HCT116 (cell line): ENCODE results near the gene MAP7. TPM values are rescaled to one million over a fixed set of nuclear protein-coding genes. Genes with fewer than 3 reads are reported as not detected.
A peak's percentile ranks its signal among the peaks of the same experiment; 100 is the strongest.

Source experiments
- ATAC-seq: fragments of 200-7000 bp; cut with Tn5 transposase; 2 replicates; pipeline ENCODE4 v1.9.1; 2020; ENCODE audit warnings: mild to moderate bottlenecking, moderate library complexity
- BruUV-seq: library from RNA; stranded (reverse); fragments of 400-500 nt; replicated peaks from 2 replicates; lab custom pipeline; 2021; lab: Mats Ljungman, UMichigan
- CTCF ChIA-PET: fragments of 300-600 bp; sonication (Branson Sonifier 250); formaldehyde crosslinking; loops from one replicate; lab custom pipeline; 2021; ENCODE audit warnings: antibody characterized with exemption; lab: Charles Lee
- POLR2A ChIA-PET: fragments of 300-600, 350-600 bp; sonication (Branson Sonifier 250); formaldehyde crosslinking; loops from one replicate; lab custom pipeline; 2021; ENCODE audit warnings: antibody characterized with exemption; lab: Charles Lee
- RAD21 ChIA-PET, 2 experiments: fragments of 300-600 bp; sonication (Branson Sonifier 250); formaldehyde crosslinking; loops; one replicate each; lab custom pipeline; 2023; ENCODE audit warnings: low total read pairs in 2 of 2; ENCODE audit not compliant: uncharacterized antibody in 2 of 2, unreplicated experiment in 2 of 2, low non-redundant PET in 1 of 2; lab: Charles Lee
- DNase-seq: peaks from one replicate; pipeline ENCODE4 v3.0.0-alpha.2; 2010; ENCODE audit warnings: low read depth, low spot score
- H2AFZ ChIP-seq: fragments of 200-600 bp; shearing (Covaris generic), sonication (generic); 2 replicates; pipeline ENCODE4 v1.6.1; 2017; ENCODE audit warnings: low read depth, mixed run types, mixed read lengths, antibody characterized with exemption, low read length; ENCODE audit not compliant: poor library complexity, severe bottlenecking
- H3K27ac ChIP-seq: 2 replicates; pipeline ENCODE4 v1.5.1; 2012; ENCODE audit warnings: low read depth, low read length
- H3K27me3 ChIP-seq: fragments of 200-600 bp; sonication (generic); 2 replicates; pipeline ENCODE4 v1.6.1; 2016; ENCODE audit warnings: mixed run types, low read length, mixed read lengths; ENCODE audit not compliant: insufficient read depth
- H3K36me3 ChIP-seq, 2 experiments: fragments of 200-500 bp in 1 of 2; fragments of 200-600 bp in 1 of 2; sonication (Bioruptor generic) in 1 of 2; sonication (generic) in 1 of 2; 2 replicates each; pipeline versions ENCODE4 v1.5.1 to v1.6.1; 2014 to 2016; ENCODE audit warnings: low read length in 2 of 2, inconsistent platforms in 1 of 2, mixed read lengths in 1 of 2, mixed run types in 1 of 2; ENCODE audit not compliant: insufficient read depth in 2 of 2, control insufficient read depth in 1 of 2
- H3K4me1 ChIP-seq, 2 experiments: fragments of 200-600 bp in 1 of 2; sonication (generic) in 1 of 2; 2 replicates each; pipeline versions ENCODE4 v1.5.1 to v1.6.1; 2012 to 2017; ENCODE audit warnings: low read length in 2 of 2, inconsistent platforms in 1 of 2, mild to moderate bottlenecking in 1 of 2, mixed read lengths in 1 of 2, mixed run types in 1 of 2, moderate library complexity in 1 of 2; ENCODE audit not compliant: insufficient read depth in 2 of 2, control insufficient read depth in 1 of 2
- H3K4me2 ChIP-seq: fragments of 200-600 bp; sonication (generic); 2 replicates; pipeline ENCODE4 v1.6.1; 2017; ENCODE audit warnings: mixed run types, low read length, mixed read lengths
- H3K4me3 ChIP-seq, 2 experiments: fragments of 200-600 bp in 1 of 2; sonication (generic) in 1 of 2; replicated peaks in 1 of 2; 2 replicates each; pipeline ENCODE4 v1.5.1; 2011 to 2016; ENCODE audit warnings: low read length in 2 of 2, control low read depth in 1 of 2, low read depth in 1 of 2, mild to moderate bottlenecking in 1 of 2, mixed read lengths in 1 of 2, mixed run types in 1 of 2
- H3K79me2 ChIP-seq: fragments of 200-600 bp; sonication (generic); 2 replicates; pipeline ENCODE4 v1.6.1; 2017; ENCODE audit warnings: mild to moderate bottlenecking, mixed run types, low read length, moderate library complexity, mixed read lengths; ENCODE audit not compliant: insufficient read depth
- H3K9ac ChIP-seq: fragments of 200-600 bp; sonication (generic); 2 replicates; pipeline ENCODE4 v1.6.1; 2016; ENCODE audit warnings: low read length, mixed read lengths
- H3K9me2 ChIP-seq: fragments of 200-600 bp; sonication (generic), shearing (Covaris generic); 2 replicates; pipeline ENCODE4 v1.6.1; 2017; ENCODE audit warnings: mixed run types, mild to moderate bottlenecking, moderate library complexity; ENCODE audit not compliant: insufficient read depth
- H3K9me3 ChIP-seq, 2 experiments: fragments of 200-500 bp in 1 of 2; fragments of 200-600 bp in 1 of 2; sonication (Bioruptor generic) in 1 of 2; sonication (generic) in 1 of 2; 2 replicates each; pipeline ENCODE4 v1.6.1; 2014 to 2017; ENCODE audit warnings: low read length in 2 of 2, mixed read lengths in 2 of 2, inconsistent platforms in 1 of 2, low read depth in 1 of 2, mild to moderate bottlenecking in 1 of 2, mixed run types in 1 of 2, moderate library complexity in 1 of 2; ENCODE audit not compliant: control insufficient read depth in 1 of 2, insufficient read depth in 1 of 2
- H4K20me1 ChIP-seq: fragments of 200-600 bp; sonication (generic), shearing (Covaris generic); 2 replicates; pipeline ENCODE4 v1.6.1; 2017; ENCODE audit warnings: mixed run types, mild to moderate bottlenecking, moderate library complexity; ENCODE audit not compliant: insufficient read depth
- CTCF ChIP-seq, 3 experiments: fragments of 200-600 bp in 1 of 3; sonication (generic) in 1 of 3; IDR thresholded peaks in 2 of 3; conservative IDR thresholded peaks in 1 of 3; 2 replicates each; pipeline ENCODE4 v1.5.1; 2012 to 2017; ENCODE audit warnings: low read depth in 2 of 3, low read length in 2 of 3, antibody characterized with exemption in 1 of 3, borderline replicate concordance in 1 of 3, control low read depth in 1 of 3, mild to moderate bottlenecking in 1 of 3, mixed read lengths in 1 of 3, mixed run types in 1 of 3, moderate library complexity in 1 of 3; ENCODE audit not compliant: insufficient read depth in 1 of 3
- EGR1 ChIP-seq: IDR thresholded peaks from 2 replicates; pipeline ENCODE4 v1.6.1; 2012; ENCODE audit warnings: low read depth
- ELF1 ChIP-seq: IDR thresholded peaks from 2 replicates; pipeline ENCODE4 v1.6.1; 2012; ENCODE audit warnings: low read depth, borderline replicate concordance
- EZH2 ChIP-seq: fragments of 200-600 bp; sonication (generic); IDR thresholded peaks from 2 replicates; pipeline ENCODE4 v1.6.1; 2017; ENCODE audit warnings: antibody characterized with exemption, mixed run types
- MAX ChIP-seq: IDR thresholded peaks from 2 replicates; pipeline ENCODE4 v1.6.1; 2012
- POLR2A ChIP-seq: IDR thresholded peaks from 2 replicates; pipeline ENCODE4 v1.7.0; 2011; ENCODE audit warnings: borderline replicate concordance; ENCODE audit not compliant: insufficient read depth, insufficient read length; ENCODE audit errors: extremely low read depth
- POLR2AphosphoS5 ChIP-seq: IDR thresholded peaks from 2 replicates; pipeline ENCODE4 v1.6.1; 2011; ENCODE audit warnings: mild to moderate bottlenecking, low read depth, low read length, moderate library complexity
- SIN3A ChIP-seq: IDR thresholded peaks from 2 replicates; pipeline ENCODE4 v1.6.1; 2012; ENCODE audit warnings: low read depth
- SRF ChIP-seq: IDR thresholded peaks from 2 replicates; pipeline ENCODE4 v1.6.1; 2012; ENCODE audit warnings: low read depth
- YY1 ChIP-seq: IDR thresholded peaks from 2 replicates; pipeline ENCODE4 v1.6.1; 2011; ENCODE audit warnings: low read length, low read depth, moderate library complexity, mild to moderate bottlenecking; ENCODE audit not compliant: insufficient replicate concordance; ENCODE audit errors: extremely low read depth
- ZBTB33 ChIP-seq: IDR thresholded peaks from 2 replicates; pipeline ENCODE4 v1.6.1; 2011; ENCODE audit warnings: mild to moderate bottlenecking, low read length, moderate library complexity; ENCODE audit not compliant: insufficient replicate concordance; ENCODE audit errors: extremely low read depth
- ZNF274 ChIP-seq: fragments of 200-500 bp; sonication (Bioruptor generic); IDR thresholded peaks from 2 replicates; pipeline ENCODE4 v1.6.1; 2014; ENCODE audit warnings: mild to moderate bottlenecking, low read depth, low read length, inconsistent platforms
- intact Hi-C: fragments of 100-400 bp; cut with micrococcal nuclease; formaldehyde crosslinking; loops from 2 replicates; pipeline ENCODE4 v1.10.0; 2022
- total RNA-seq: library from RNA; stranded (reverse); gene quantifications from one replicate; pipeline ENCODE4 v1.2.1, GENCODE V29; 2021; ENCODE audit not compliant: unreplicated experiment

Gene MAP7
- total RNA-seq, 1 experiment from 2014 or later: 35.5 TPM

- ChIA-PET CTCF (no interaction called here), RAD21 (no interaction called here), POLR2A (no interaction called here)
- H3K27me3 ChIP-seq: no peaks in the 10 kb centered on the region
- H3K9me3 ChIP-seq: no peaks in the 10 kb centered on the region
- peak overlapping the region; percentile 92 for H3K4me2 ChIP-seq
- DNase-seq (no peak), ATAC-seq (no peak)
- no TSS peak for BruUV-seq
- intact Hi-C loops: loop anchor here (5.0 kb wide), 1 partner anchor 171 kb away; no protein-coding TSS in a partner anchor
- no peaks in the 10 kb centered on the region for H4K20me1 ChIP-seq
- no peak for TF ChIP-seq MAX
- TF ChIP-seq POLR2AphosphoS5: no peak
- TF ChIP-seq EGR1: no peak
- TF ChIP-seq YY1: no peak
- no peak for TF ChIP-seq ZBTB33
- no peak for TF ChIP-seq SIN3A
- TF ChIP-seq CTCF (IDR thresholded peaks at IDR 0.05 in 2 of 3, conservative IDR thresholded peaks at IDR 0.05 in 1 of 3; ENCODE audit: borderline replicate concordance in 1 of 3, insufficient read depth in 1 of 3, low read depth in 2 of 3, low read length in 2 of 3): no peak
- no peak for TF ChIP-seq EZH2
- no peak for TF ChIP-seq SRF
- TF ChIP-seq ELF1: no peak
- no peak for TF ChIP-seq ZNF274
- TF ChIP-seq POLR2A: no peak
- H3K9me2 ChIP-seq: no peaks in the 10 kb centered on the region
- no peak overlapping the region for H3K27ac ChIP-seq
- H3K9ac ChIP-seq: peak overlapping the region; percentile 77
- H3K79me2 ChIP-seq: peaks cover 47% of the 10 kb centered on the region
- no peak overlapping the region for H2AFZ ChIP-seq
- H3K36me3 ChIP-seq: no peaks in the 10 kb centered on the region
- H3K4me1 ChIP-seq: peaks cover 6 to 17% of the 10 kb centered on the region in 2 experiments; a peak in 3 of 4 replicates
- peak overlapping the region; percentile 75 to 79 for H3K4me3 ChIP-seq
Observed at GRCh38 chr6:136548582-136549299, 1.5 kb downstream of the MAP7 start.
